K562 (cell line): Measurements from ENCODE around the gene ENG. TPM values are rescaled to one million over a fixed set of nuclear protein-coding genes. Genes with fewer than 3 reads are reported as not detected.
A peak's percentile ranks its signal among the peaks of the same experiment; 100 is the strongest.

Experiments used
- LEF1 ChIP-seq: fragments of 450-650 bp; IDR thresholded peaks from 2 replicates; pipeline ENCODE4 v1.6.1; 2016; ENCODE audit warnings: mild to moderate bottlenecking
- MYNN ChIP-seq, 2 experiments: sonication (generic); formaldehyde crosslinking in 1 of 2; IDR thresholded peaks; 2 replicates each; pipeline versions ENCODE4 v1.5.0 to v1.6.1; 2016 to 2020; ENCODE audit warnings: antibody characterized with exemption in 1 of 2, missing genetic modification reagents in 1 of 2
- SMARCA5 ChIP-seq: fragments of 450-650 bp; IDR thresholded peaks from 2 replicates; pipeline ENCODE4 v1.6.1; 2016
- STAG1 ChIP-seq: sonication (generic); formaldehyde crosslinking; IDR thresholded peaks from 2 replicates; pipeline ENCODE4 v1.5.0; 2020; ENCODE audit warnings: missing genetic modification reagents, borderline replicate concordance
- TEAD4 ChIP-seq, 2 experiments: sonication (generic) in 1 of 2; formaldehyde crosslinking in 1 of 2; IDR thresholded peaks; 2 replicates each; pipeline versions ENCODE4 v1.6.1 to v1.8.0; 2012 to 2022; ENCODE audit warnings: borderline replicate concordance in 1 of 2, inconsistent platforms in 1 of 2, low read length in 1 of 2, mild to moderate bottlenecking in 1 of 2, missing genetic modification reagents in 1 of 2
- polyA plus RNA-seq, 8 experiments: library from polyadenylated mRNA; depleted of rRNA in 4 of 8; stranded (reverse) in 5 of 8; unstranded in 3 of 8; fragments of >200 nt; fragmentation: Nextera tagmentation in 2 of 8; fragmentation: Illumina TruSeq in 1 of 8; extraction: Ambion mirVana in 2 of 8; extraction: Trizol in 1 of 8; gene quantifications; 2 replicates each; pipeline versions ENCODE4 v1.2.1 to v1.2.3, GENCODE V29; 2011 to 2014; ENCODE audit warnings: inconsistent platforms in 1 of 8, missing spikeins in 1 of 8
- total RNA-seq, 7 experiments: library from RNA; depleted of rRNA in 6 of 7; stranded (reverse); fragments of >200 nt in 6 of 7; fragmentation: Illumina TruSeq in 2 of 7; extraction: Trizol in 2 of 7; gene quantifications; 2 replicates each; pipeline versions ENCODE4 v1.2.1 to v1.2.3, GENCODE V29; 2011 to 2021; ENCODE audit warnings: low replicate concordance in 1 of 7
- TF ChIP-seq, protein P1 (sequence below), 3 experiments: IDR thresholded peaks in 2 of 3; conservative IDR thresholded peaks in 1 of 3; 2 replicates each; pipeline ENCODE4 v1.5.1; 2011 to 2012; ENCODE audit warnings: low read length in 3 of 3, mild to moderate bottlenecking in 3 of 3, control low read depth in 2 of 3, improper control_type of control experiment in 1 of 3, inconsistent platforms in 1 of 3, low read depth in 1 of 3, mixed read lengths in 1 of 3, moderate library complexity in 1 of 3; ENCODE audit not compliant: insufficient read depth in 2 of 3
- TF ChIP-seq, protein P2 (sequence below), 2 experiments: fragments of 450-650 bp; formaldehyde crosslinking in 1 of 2; IDR thresholded peaks; 2 replicates each; pipeline versions ENCODE4 v1.4.0 to v1.6.1; 2014 to 2020; ENCODE audit warnings: mild to moderate bottlenecking in 2 of 2, borderline replicate concordance in 1 of 2, low read depth in 1 of 2
- TF ChIP-seq, protein P3 (sequence below), 2 experiments: fragments of 150-350 bp in 1 of 2; IDR thresholded peaks; 2 replicates each; pipeline ENCODE4 v1.6.1; 2012 to 2016; ENCODE audit warnings: low read depth in 2 of 2, low read length in 2 of 2, mild to moderate bottlenecking in 1 of 2, moderate library complexity in 1 of 2
- TF ChIP-seq, protein P4 (sequence below): fragments of 450-650 bp; IDR thresholded peaks from 2 replicates; pipeline ENCODE4 v1.6.1; 2018; ENCODE audit warnings: mild to moderate bottlenecking, low read depth; ENCODE audit not compliant: partially characterized antibody

ENG gene
- total and polyA plus RNA-seq, 9 of the 15 experiments (the other 6 are each of a cell fraction or from before 2014, with no cell fraction given) = 0.04 to 0.40 (median 0.14) TPM; not detected in 1

DNA sequence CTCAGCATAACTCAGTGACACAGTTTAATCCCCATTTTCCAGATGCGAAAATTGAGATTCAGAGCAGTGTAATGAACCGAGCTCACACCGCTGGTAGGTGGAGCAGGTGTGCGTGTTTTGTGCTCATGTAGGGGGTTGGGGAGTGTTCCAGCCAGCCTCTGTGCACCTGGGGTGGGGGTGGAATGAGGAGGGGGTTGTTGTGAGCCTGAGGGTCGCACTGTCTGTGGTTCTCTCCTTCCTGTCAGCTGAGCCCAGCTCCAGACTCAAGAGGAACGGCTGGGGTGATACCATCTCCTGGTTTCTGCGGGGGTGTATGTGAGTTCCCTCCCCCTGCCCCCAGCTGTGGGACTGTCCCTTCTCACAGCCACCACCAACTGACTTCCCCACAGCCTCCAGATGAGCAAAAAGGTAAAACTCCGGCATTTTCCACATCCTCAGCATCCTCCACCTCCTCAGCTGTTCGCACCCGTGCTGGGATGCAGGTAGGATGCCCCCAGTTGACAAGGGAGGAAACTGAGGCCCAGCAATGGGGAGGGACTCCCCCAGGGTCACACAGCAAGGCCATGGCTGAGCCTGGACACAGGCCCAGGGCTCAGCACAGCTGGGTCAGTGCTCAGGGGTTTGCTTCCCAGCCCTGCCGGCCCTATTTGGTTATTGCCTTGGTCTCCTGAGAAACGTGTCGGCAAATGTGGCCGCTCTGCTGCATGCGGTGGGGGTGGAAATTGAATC lies 78.1 kb downstream of the ENG start (continued):
- TF ChIP-seq LEF1 (no peak), MYNN (IDR thresholded peaks at IDR 0.05) (no peak), MYNN (CRISPR knock-in tag; IDR thresholded peaks at IDR 0.05) (no peak), STAG1 (0 out of 2 replicates have a peak, but pooled peaks have one; percentile 15), SMARCA5 (peak; percentile 72; the same call in 1 of the 2 replicates), TEAD4 (IDR thresholded peaks at IDR 0.05; ENCODE audit: low read length) (0 out of 2 replicates have a peak, but pooled peaks have one; percentile 7), TEAD4 (CRISPR knock-in tag; IDR thresholded peaks at IDR 0.05; ENCODE audit: borderline replicate concordance) (no peak)
- TF ChIP-seq, protein P1, sequence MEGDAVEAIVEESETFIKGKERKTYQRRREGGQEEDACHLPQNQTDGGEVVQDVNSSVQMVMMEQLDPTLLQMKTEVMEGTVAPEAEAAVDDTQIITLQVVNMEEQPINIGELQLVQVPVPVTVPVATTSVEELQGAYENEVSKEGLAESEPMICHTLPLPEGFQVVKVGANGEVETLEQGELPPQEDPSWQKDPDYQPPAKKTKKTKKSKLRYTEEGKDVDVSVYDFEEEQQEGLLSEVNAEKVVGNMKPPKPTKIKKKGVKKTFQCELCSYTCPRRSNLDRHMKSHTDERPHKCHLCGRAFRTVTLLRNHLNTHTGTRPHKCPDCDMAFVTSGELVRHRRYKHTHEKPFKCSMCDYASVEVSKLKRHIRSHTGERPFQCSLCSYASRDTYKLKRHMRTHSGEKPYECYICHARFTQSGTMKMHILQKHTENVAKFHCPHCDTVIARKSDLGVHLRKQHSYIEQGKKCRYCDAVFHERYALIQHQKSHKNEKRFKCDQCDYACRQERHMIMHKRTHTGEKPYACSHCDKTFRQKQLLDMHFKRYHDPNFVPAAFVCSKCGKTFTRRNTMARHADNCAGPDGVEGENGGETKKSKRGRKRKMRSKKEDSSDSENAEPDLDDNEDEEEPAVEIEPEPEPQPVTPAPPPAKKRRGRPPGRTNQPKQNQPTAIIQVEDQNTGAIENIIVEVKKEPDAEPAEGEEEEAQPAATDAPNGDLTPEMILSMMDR (IDR thresholded peaks at IDR 0.05 in 2 of 3, conservative IDR thresholded peaks at IDR 0.05 in 1 of 3; ENCODE audit: insufficient read depth in 2 of 3, low read depth in 1 of 3, low read length in 3 of 3) = no peak
- TF ChIP-seq, protein P2, sequence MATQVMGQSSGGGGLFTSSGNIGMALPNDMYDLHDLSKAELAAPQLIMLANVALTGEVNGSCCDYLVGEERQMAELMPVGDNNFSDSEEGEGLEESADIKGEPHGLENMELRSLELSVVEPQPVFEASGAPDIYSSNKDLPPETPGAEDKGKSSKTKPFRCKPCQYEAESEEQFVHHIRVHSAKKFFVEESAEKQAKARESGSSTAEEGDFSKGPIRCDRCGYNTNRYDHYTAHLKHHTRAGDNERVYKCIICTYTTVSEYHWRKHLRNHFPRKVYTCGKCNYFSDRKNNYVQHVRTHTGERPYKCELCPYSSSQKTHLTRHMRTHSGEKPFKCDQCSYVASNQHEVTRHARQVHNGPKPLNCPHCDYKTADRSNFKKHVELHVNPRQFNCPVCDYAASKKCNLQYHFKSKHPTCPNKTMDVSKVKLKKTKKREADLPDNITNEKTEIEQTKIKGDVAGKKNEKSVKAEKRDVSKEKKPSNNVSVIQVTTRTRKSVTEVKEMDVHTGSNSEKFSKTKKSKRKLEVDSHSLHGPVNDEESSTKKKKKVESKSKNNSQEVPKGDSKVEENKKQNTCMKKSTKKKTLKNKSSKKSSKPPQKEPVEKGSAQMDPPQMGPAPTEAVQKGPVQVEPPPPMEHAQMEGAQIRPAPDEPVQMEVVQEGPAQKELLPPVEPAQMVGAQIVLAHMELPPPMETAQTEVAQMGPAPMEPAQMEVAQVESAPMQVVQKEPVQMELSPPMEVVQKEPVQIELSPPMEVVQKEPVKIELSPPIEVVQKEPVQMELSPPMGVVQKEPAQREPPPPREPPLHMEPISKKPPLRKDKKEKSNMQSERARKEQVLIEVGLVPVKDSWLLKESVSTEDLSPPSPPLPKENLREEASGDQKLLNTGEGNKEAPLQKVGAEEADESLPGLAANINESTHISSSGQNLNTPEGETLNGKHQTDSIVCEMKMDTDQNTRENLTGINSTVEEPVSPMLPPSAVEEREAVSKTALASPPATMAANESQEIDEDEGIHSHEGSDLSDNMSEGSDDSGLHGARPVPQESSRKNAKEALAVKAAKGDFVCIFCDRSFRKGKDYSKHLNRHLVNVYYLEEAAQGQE (IDR thresholded peaks at IDR 0.05; ENCODE audit: borderline replicate concordance) = no peak
- TF ChIP-seq, protein P2 (CRISPR knock-in tag; IDR thresholded peaks at IDR 0.05; ENCODE audit: low read depth) = no peak
- TF ChIP-seq, protein P3, sequence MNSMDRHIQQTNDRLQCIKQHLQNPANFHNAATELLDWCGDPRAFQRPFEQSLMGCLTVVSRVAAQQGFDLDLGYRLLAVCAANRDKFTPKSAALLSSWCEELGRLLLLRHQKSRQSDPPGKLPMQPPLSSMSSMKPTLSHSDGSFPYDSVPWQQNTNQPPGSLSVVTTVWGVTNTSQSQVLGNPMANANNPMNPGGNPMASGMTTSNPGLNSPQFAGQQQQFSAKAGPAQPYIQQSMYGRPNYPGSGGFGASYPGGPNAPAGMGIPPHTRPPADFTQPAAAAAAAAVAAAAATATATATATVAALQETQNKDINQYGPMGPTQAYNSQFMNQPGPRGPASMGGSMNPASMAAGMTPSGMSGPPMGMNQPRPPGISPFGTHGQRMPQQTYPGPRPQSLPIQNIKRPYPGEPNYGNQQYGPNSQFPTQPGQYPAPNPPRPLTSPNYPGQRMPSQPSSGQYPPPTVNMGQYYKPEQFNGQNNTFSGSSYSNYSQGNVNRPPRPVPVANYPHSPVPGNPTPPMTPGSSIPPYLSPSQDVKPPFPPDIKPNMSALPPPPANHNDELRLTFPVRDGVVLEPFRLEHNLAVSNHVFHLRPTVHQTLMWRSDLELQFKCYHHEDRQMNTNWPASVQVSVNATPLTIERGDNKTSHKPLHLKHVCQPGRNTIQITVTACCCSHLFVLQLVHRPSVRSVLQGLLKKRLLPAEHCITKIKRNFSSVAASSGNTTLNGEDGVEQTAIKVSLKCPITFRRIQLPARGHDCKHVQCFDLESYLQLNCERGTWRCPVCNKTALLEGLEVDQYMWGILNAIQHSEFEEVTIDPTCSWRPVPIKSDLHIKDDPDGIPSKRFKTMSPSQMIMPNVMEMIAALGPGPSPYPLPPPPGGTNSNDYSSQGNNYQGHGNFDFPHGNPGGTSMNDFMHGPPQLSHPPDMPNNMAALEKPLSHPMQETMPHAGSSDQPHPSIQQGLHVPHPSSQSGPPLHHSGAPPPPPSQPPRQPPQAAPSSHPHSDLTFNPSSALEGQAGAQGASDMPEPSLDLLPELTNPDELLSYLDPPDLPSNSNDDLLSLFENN (IDR thresholded peaks at IDR 0.05; ENCODE audit: low read depth in 2 of 2, low read length in 2 of 2) = 0 out of 4 replicates have a peak, but pooled peaks of 1 of the 2 experiments have one; percentile 18
- TF ChIP-seq, protein P4, sequence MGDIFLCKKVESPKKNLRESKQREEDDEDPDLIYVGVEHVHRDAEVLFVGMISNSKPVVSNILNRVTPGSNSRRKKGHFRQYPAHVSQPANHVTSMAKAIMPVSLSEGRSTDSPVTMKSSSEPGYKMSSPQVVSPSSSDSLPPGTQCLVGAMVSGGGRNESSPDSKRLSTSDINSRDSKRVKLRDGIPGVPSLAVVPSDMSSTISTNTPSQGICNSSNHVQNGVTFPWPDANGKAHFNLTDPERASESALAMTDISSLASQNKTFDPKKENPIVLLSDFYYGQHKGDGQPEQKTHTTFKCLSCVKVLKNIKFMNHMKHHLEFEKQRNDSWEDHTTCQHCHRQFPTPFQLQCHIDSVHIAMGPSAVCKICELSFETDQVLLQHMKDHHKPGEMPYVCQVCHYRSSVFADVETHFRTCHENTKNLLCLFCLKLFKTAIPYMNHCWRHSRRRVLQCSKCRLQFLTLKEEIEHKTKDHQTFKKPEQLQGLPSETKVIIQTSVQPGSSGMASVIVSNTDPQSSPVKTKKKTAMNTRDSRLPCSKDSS = no peak
